Ishikawa (cell line): ENCODE measurements around the gene DMAC2.

Experiments
- CEBPB ChIP-seq: IDR thresholded peaks from 2 replicates; pipeline ENCODE4 v1.6.1; 2012
- CREB1 ChIP-seq: IDR thresholded peaks from 2 replicates; pipeline ENCODE4 v1.6.1; 2012; ENCODE audit warnings: low read depth
- EGR1 ChIP-seq: IDR thresholded peaks from 2 replicates; pipeline ENCODE4 v1.6.1; 2012
- EP300 ChIP-seq: IDR thresholded peaks from 2 replicates; pipeline ENCODE4 v1.6.1; 2012; ENCODE audit warnings: borderline replicate concordance
- FOXM1 ChIP-seq: IDR thresholded peaks from 2 replicates; pipeline ENCODE4 v1.6.1; 2012; ENCODE audit warnings: low read depth, borderline replicate concordance
- MAX ChIP-seq: IDR thresholded peaks from 2 replicates; pipeline ENCODE4 v1.6.1; 2012
- RAD21 ChIP-seq: IDR thresholded peaks from 2 replicates; pipeline ENCODE4 v1.6.1; 2012; ENCODE audit warnings: low read depth
- REST ChIP-seq: IDR thresholded peaks from 2 replicates; pipeline ENCODE4 v1.6.1; 2012; ENCODE audit warnings: low read depth, mild to moderate bottlenecking
- TAF1 ChIP-seq: IDR thresholded peaks from 2 replicates; pipeline ENCODE4 v1.6.1; 2012; ENCODE audit warnings: low read depth, mild to moderate bottlenecking
- TCF12 ChIP-seq: IDR thresholded peaks from 2 replicates; pipeline ENCODE4 v1.6.1; 2012; ENCODE audit warnings: low read depth
- TEAD4 ChIP-seq: IDR thresholded peaks from 2 replicates; pipeline ENCODE4 v1.6.1; 2012
- USF1 ChIP-seq: IDR thresholded peaks from 2 replicates; pipeline ENCODE4 v1.6.1; 2012
- YY1 ChIP-seq: IDR thresholded peaks from 2 replicates; pipeline ENCODE4 v1.6.1; 2012; ENCODE audit warnings: low read depth
- ZBTB7A ChIP-seq: IDR thresholded peaks from 2 replicates; pipeline ENCODE4 v1.6.1; 2012; ENCODE audit warnings: low read depth

GRCh38 chr19:41439441-41440222 is at the start of gene DMAC2:
- TF ChIP-seq CREB1 = no peak
- peak; percentile 97 for TF ChIP-seq YY1
- TF ChIP-seq RAD21 = peak; percentile 60
- no peak for TF ChIP-seq EP300
- no peak for TF ChIP-seq TCF12
- 0 out of 2 replicates have a peak, but pooled peaks have one; percentile 65 for TF ChIP-seq ZBTB7A
- TF ChIP-seq MAX = peak; percentile 80
- no peak for TF ChIP-seq FOXM1
- peak; percentile 88 for TF ChIP-seq TAF1
- TF ChIP-seq CEBPB = peak; percentile 94
- no peak for TF ChIP-seq USF1
- TF ChIP-seq REST = no peak
- no peak for TF ChIP-seq TEAD4
- TF ChIP-seq EGR1 = no peak
